Activated naive CD8-positive, alpha-beta T cell treated with anti-CD3 and anti-CD28 coated beads, Interleukin-2, amount 10 ng/mL, durations not matched to agents 7 days and 5 days (primary cell): ENCODE data around the gene CHCHD3. TPM values are rescaled to one million over a fixed set of nuclear protein-coding genes. Genes with fewer than 3 reads are reported as not detected.

Source experiments
- ATAC-seq: fragments of 150-1000 bp; cut with Tn5 transposase; one replicate; pipeline ENCODE4 v1.10.0; 2021; ENCODE audit warnings: low read depth, moderate library complexity
- POLR2A ChIA-PET: fragments of 350-600 bp; sonication (Branson Sonifier 250); formaldehyde crosslinking; loops from one replicate; lab custom pipeline; 2021; ENCODE audit warnings: antibody characterized with exemption; lab: Charles Lee
- DNase-seq: peaks from one replicate; pipeline ENCODE4 v3.0.0; 2021
- H3K27ac Mint-ChIP-seq: one replicate; pipeline ENCODE4 v1.8.0; 2022; ENCODE audit warnings: mild to moderate bottlenecking, mixed read lengths
- H3K27me3 Mint-ChIP-seq: one replicate; pipeline ENCODE4 v1.8.0; 2022; ENCODE audit warnings: mild to moderate bottlenecking, moderate library complexity, mixed read lengths
- H3K36me3 Mint-ChIP-seq: one replicate; pipeline ENCODE4 v1.8.0; 2021; ENCODE audit warnings: mild to moderate bottlenecking, mixed read lengths
- H3K4me1 Mint-ChIP-seq: one replicate; pipeline ENCODE4 v1.8.0; 2021; ENCODE audit warnings: mixed read lengths
- H3K4me3 Mint-ChIP-seq: one replicate; pipeline ENCODE4 v1.8.0; 2022; ENCODE audit warnings: mild to moderate bottlenecking, moderate library complexity, mixed read lengths
- H3K9me3 Mint-ChIP-seq: one replicate; pipeline ENCODE4 v1.8.0; 2021; ENCODE audit warnings: mixed read lengths
- total RNA-seq, 2 experiments: library from RNA; stranded (reverse); gene quantifications; one replicate each; pipeline ENCODE4 v1.2.3, GENCODE V29; 2021

Gene CHCHD3
- total RNA-seq, 2 experiments from 2014 or later: 40.4 to 44.5 TPM

- H3K4me1 Mint-ChIP-seq: peaks cover 3% of the 10 kb centered on the region
- no peaks in the 10 kb centered on the region for H3K9me3 Mint-ChIP-seq
- ATAC-seq (no peak), DNase-seq (no peak)
- POLR2A ChIA-PET: no interaction called here
- no peaks in the 10 kb centered on the region for H3K27me3 Mint-ChIP-seq
- no peak overlapping the region for H3K4me3 Mint-ChIP-seq
- no peak overlapping the region for H3K27ac Mint-ChIP-seq
- H3K36me3 Mint-ChIP-seq: peaks cover 16% of the 10 kb centered on the region
Measured at GRCh38 chr7:132858251-132858650, 223.6 kb downstream of the CHCHD3 start.

GRCh38 chr7:132857703-132858102 lies 224.2 kb downstream of the CHCHD3 start:
- ATAC-seq (no peak), DNase-seq (no peak)
- Mint-ChIP-seq H3K27ac (no peak overlapping the region), H3K27me3 (no peaks in the 10 kb centered on the region), H3K4me1 (peaks cover 3% of the 10 kb centered on the region), H3K4me3 (no peak overlapping the region), H3K9me3 (no peaks in the 10 kb centered on the region), H3K36me3 (peaks cover 12% of the 10 kb centered on the region)
- POLR2A ChIA-PET: no interaction called here

GRCh38 chr7:132857031-132857430 lies 224.9 kb downstream of the CHCHD3 start:
- Mint-ChIP-seq H3K27me3 (no peaks in the 10 kb centered on the region), H3K4me1 (peaks cover 3% of the 10 kb centered on the region), H3K27ac (no peak overlapping the region), H3K9me3 (no peaks in the 10 kb centered on the region), H3K4me3 (no peak overlapping the region), H3K36me3 (peaks cover 12% of the 10 kb centered on the region)
- DNase-seq (no peak), ATAC-seq (no peak)
- POLR2A ChIA-PET: no interaction called here

- Mint-ChIP-seq H3K4me3 (no peak overlapping the region), H3K9me3 (no peaks in the 10 kb centered on the region), H3K27ac (no peak overlapping the region), H3K36me3 (peaks cover 13% of the 10 kb centered on the region), H3K27me3 (no peaks in the 10 kb centered on the region), H3K4me1 (peaks cover 3% of the 10 kb centered on the region)
- ATAC-seq (no peak), DNase-seq (no peak)
- POLR2A ChIA-PET: no interaction called here
Measured at GRCh38 chr7:132856416-132856815, 225.5 kb downstream of the CHCHD3 start.

- Mint-ChIP-seq H3K4me3 (no peak overlapping the region), H3K36me3 (peaks cover 11% of the 10 kb centered on the region), H3K9me3 (no peaks in the 10 kb centered on the region), H3K4me1 (peaks cover 3% of the 10 kb centered on the region), H3K27ac (no peak overlapping the region), H3K27me3 (no peaks in the 10 kb centered on the region)
- POLR2A ChIA-PET: no interaction called here
- no peak for ATAC-seq
- no peak for DNase-seq
Measured at GRCh38 chr7:132855901-132856300, 226.0 kb downstream of the CHCHD3 start.

- ATAC-seq: no peak
- POLR2A ChIA-PET: no interaction called here
Measured at GRCh38 chr7:132854238-132854637, 227.7 kb downstream of the CHCHD3 start.

GRCh38 chr7:132847376-132847775 lies 234.5 kb downstream of the CHCHD3 start:
- H3K27me3 Mint-ChIP-seq: no peaks in the 10 kb centered on the region
- H3K36me3 Mint-ChIP-seq: peaks cover 16% of the 10 kb centered on the region
- H3K27ac Mint-ChIP-seq: no peak overlapping the region
- no peaks in the 10 kb centered on the region for H3K4me1 Mint-ChIP-seq
- H3K4me3 Mint-ChIP-seq: no peak overlapping the region
- ATAC-seq (no peak), DNase-seq (no peak)
- no peaks in the 10 kb centered on the region for H3K9me3 Mint-ChIP-seq
- POLR2A ChIA-PET: no interaction called here

More at GRCh38 chr7:132854238-132854637, 227.7 kb downstream of the CHCHD3 start:
- no peaks in the 10 kb centered on the region for H3K9me3 Mint-ChIP-seq
- peaks cover 3% of the 10 kb centered on the region for H3K4me1 Mint-ChIP-seq
- H3K36me3 Mint-ChIP-seq: peaks cover 15% of the 10 kb centered on the region
- no peaks in the 10 kb centered on the region for H3K27me3 Mint-ChIP-seq
- no peak overlapping the region for H3K27ac Mint-ChIP-seq
- H3K4me3 Mint-ChIP-seq: no peak overlapping the region
- no peak for DNase-seq

- POLR2A ChIA-PET: no interaction called here
- H3K4me3 Mint-ChIP-seq: no peak overlapping the region
- ATAC-seq (no peak), DNase-seq (no peak)
- no peaks in the 10 kb centered on the region for H3K9me3 Mint-ChIP-seq
- no peaks in the 10 kb centered on the region for H3K4me1 Mint-ChIP-seq
- no peak overlapping the region for H3K27ac Mint-ChIP-seq
- H3K27me3 Mint-ChIP-seq: no peaks in the 10 kb centered on the region
- H3K36me3 Mint-ChIP-seq: peaks cover 16% of the 10 kb centered on the region
Measured at GRCh38 chr7:132846086-132846485, 235.8 kb downstream of the CHCHD3 start.

- POLR2A ChIA-PET: no interaction called here
- H3K27ac Mint-ChIP-seq: no peak overlapping the region
- H3K9me3 Mint-ChIP-seq: no peaks in the 10 kb centered on the region
- H3K27me3 Mint-ChIP-seq: no peaks in the 10 kb centered on the region
- DNase-seq (no peak), ATAC-seq (no peak)
- no peak overlapping the region for H3K4me3 Mint-ChIP-seq
- peaks cover 16% of the 10 kb centered on the region for H3K36me3 Mint-ChIP-seq
- H3K4me1 Mint-ChIP-seq: no peaks in the 10 kb centered on the region
Measured at GRCh38 chr7:132842478-132842877, 239.4 kb downstream of the CHCHD3 start.

GRCh38 chr7:132840199-132840598 lies 241.7 kb downstream of the CHCHD3 start:
- Mint-ChIP-seq H3K36me3 (peaks cover 31% of the 10 kb centered on the region), H3K4me1 (no peaks in the 10 kb centered on the region), H3K9me3 (peaks cover 3% of the 10 kb centered on the region), H3K4me3 (no peak overlapping the region), H3K27me3 (no peaks in the 10 kb centered on the region), H3K27ac (no peak overlapping the region)
- ATAC-seq (no peak), DNase-seq (no peak)
- POLR2A ChIA-PET: no interaction called here

GRCh38 chr7:132838313-132838712 lies 243.6 kb downstream of the CHCHD3 start:
- peaks cover 31% of the 10 kb centered on the region for H3K36me3 Mint-ChIP-seq
- ATAC-seq (no peak), DNase-seq (no peak)
- H3K4me3 Mint-ChIP-seq: no peak overlapping the region
- H3K4me1 Mint-ChIP-seq: no peaks in the 10 kb centered on the region
- H3K27ac Mint-ChIP-seq: no peak overlapping the region
- no peaks in the 10 kb centered on the region for H3K27me3 Mint-ChIP-seq
- H3K9me3 Mint-ChIP-seq: peaks cover 3% of the 10 kb centered on the region
- POLR2A ChIA-PET: no interaction called here

GRCh38 chr7:132837529-132837928 lies 244.4 kb downstream of the CHCHD3 start:
- ATAC-seq (no peak), DNase-seq (no peak)
- Mint-ChIP-seq H3K27ac (no peak overlapping the region), H3K4me1 (no peaks in the 10 kb centered on the region), H3K9me3 (peaks cover 3% of the 10 kb centered on the region), H3K27me3 (no peaks in the 10 kb centered on the region), H3K4me3 (no peak overlapping the region), H3K36me3 (peaks cover 30% of the 10 kb centered on the region)
- POLR2A ChIA-PET: no interaction called here

GRCh38 chr7:132836746-132837145 lies 245.1 kb downstream of the CHCHD3 start:
- no peak overlapping the region for H3K27ac Mint-ChIP-seq
- H3K27me3 Mint-ChIP-seq: no peaks in the 10 kb centered on the region
- DNase-seq: no peak
- H3K9me3 Mint-ChIP-seq: peaks cover 3% of the 10 kb centered on the region
- peaks cover 29% of the 10 kb centered on the region for H3K36me3 Mint-ChIP-seq
- ATAC-seq: no peak
- no peaks in the 10 kb centered on the region for H3K4me1 Mint-ChIP-seq
- H3K4me3 Mint-ChIP-seq: no peak overlapping the region
- POLR2A ChIA-PET: no interaction called here

GRCh38 chr7:132830941-132831340 lies 250.9 kb downstream of the CHCHD3 start:
- POLR2A ChIA-PET: no interaction called here
- ATAC-seq (no peak), DNase-seq (no peak)
- peaks cover 2% of the 10 kb centered on the region for H3K4me1 Mint-ChIP-seq
- H3K27ac Mint-ChIP-seq: no peak overlapping the region
- H3K36me3 Mint-ChIP-seq: peaks cover 27% of the 10 kb centered on the region
- H3K27me3 Mint-ChIP-seq: no peaks in the 10 kb centered on the region
- H3K4me3 Mint-ChIP-seq: no peak overlapping the region
- peaks cover 2% of the 10 kb centered on the region for H3K9me3 Mint-ChIP-seq

GRCh38 chr7:132828502-132828901 lies 253.4 kb downstream of the CHCHD3 start:
- no peak overlapping the region for H3K27ac Mint-ChIP-seq
- ATAC-seq: no peak
- no peak overlapping the region for H3K4me3 Mint-ChIP-seq
- no peaks in the 10 kb centered on the region for H3K27me3 Mint-ChIP-seq
- H3K9me3 Mint-ChIP-seq: no peaks in the 10 kb centered on the region
- DNase-seq: no peak
- POLR2A ChIA-PET: no interaction called here
- peaks cover 11% of the 10 kb centered on the region for H3K4me1 Mint-ChIP-seq
- H3K36me3 Mint-ChIP-seq: peaks cover 23% of the 10 kb centered on the region
